H1 (cell line): ENCODE data around the gene NMNAT3. TPM values are rescaled to one million over a fixed set of nuclear protein-coding genes. Genes with fewer than 3 reads are reported as not detected.

Experiments
- BRCA1 ChIP-seq: IDR thresholded peaks from 2 replicates; pipeline ENCODE4 v1.6.1; 2012; ENCODE audit warnings: low read depth, low read length, improper control_type of control experiment
- CBX5 ChIP-seq: fragments of 300-800, 300-1000 bp; sonication (generic); IDR thresholded peaks from 2 replicates; pipeline ENCODE4 v1.7.1; 2016; ENCODE audit warnings: antibody characterized with exemption, low read length, low read depth
- CEBPB ChIP-seq: IDR thresholded peaks from 2 replicates; pipeline ENCODE4 v1.6.1; 2012; ENCODE audit warnings: low read depth, low read length
- EGR1 ChIP-seq: IDR thresholded peaks from 2 replicates; pipeline ENCODE4 v1.6.1; 2011; ENCODE audit warnings: low read depth, low read length, borderline replicate concordance
- JUND ChIP-seq: IDR thresholded peaks from 2 replicates; pipeline ENCODE4 v1.6.1; 2011; ENCODE audit warnings: mild to moderate bottlenecking, improper control_type of control experiment, low read length
- NANOG ChIP-seq: IDR thresholded peaks from 2 replicates; pipeline ENCODE4 v1.6.1; 2011; ENCODE audit warnings: low read length, low read depth, mild to moderate bottlenecking, inconsistent platforms; ENCODE audit not compliant: insufficient read depth, poor library complexity, severe bottlenecking
- RNF2 ChIP-seq: fragments of 200-900, 300-1000 bp; sonication (generic); IDR thresholded peaks from 2 replicates; pipeline ENCODE4 v1.7.1; 2016; ENCODE audit warnings: borderline replicate concordance, low read depth, mild to moderate bottlenecking, antibody characterized with exemption, low read length; ENCODE audit not compliant: poor library complexity, severe bottlenecking; ENCODE audit errors: missing control alignments
- SUZ12 ChIP-seq: fragments of 200-600 bp; sonication (generic); IDR thresholded peaks from 2 replicates; pipeline ENCODE4 v1.6.1; 2012; ENCODE audit warnings: mild to moderate bottlenecking, inconsistent platforms, low read length, moderate library complexity, mixed read lengths
- TAF7 ChIP-seq: optimal IDR thresholded peaks from 2 replicates; pipeline ENCODE3; 2011; ENCODE audit warnings: low read depth, mild to moderate bottlenecking, inconsistent platforms, low read length, moderate library complexity, borderline replicate concordance
- TBP ChIP-seq: IDR thresholded peaks from 2 replicates; pipeline ENCODE4 v1.6.1; 2011; ENCODE audit warnings: low read depth, low read length, improper control_type of control experiment
- polyA plus RNA-seq, 7 experiments: library from polyadenylated mRNA; depleted of rRNA in 3 of 7; stranded (reverse) in 5 of 7; unstranded in 2 of 7; fragments of >200 nt in 5 of 7; fragments of 200-250 nt in 2 of 7; gene quantifications; 1 replicate in 5 of 7; 2 replicates in 1 of 7; 4 replicates in 1 of 7; pipeline versions ENCODE4 v1.2.1 to v1.2.3, GENCODE V29; 2011 to 2013; ENCODE audit warnings: missing spikeins in 2 of 7, mixed read lengths in 2 of 7
- total RNA-seq: library from RNA; stranded (reverse); fragmentation: NEBNext Ultra II Directional; extraction: Animal tissue kit (Norgen Biotek cat#: 25700); gene quantifications from 2 replicates; pipeline ENCODE4 v1.2.1, GENCODE V29; 2021
- TF ChIP-seq, protein P1 (sequence below): fragments of 300-600 bp; sonication (generic); IDR thresholded peaks from 2 replicates; pipeline ENCODE4 v1.7.1; 2012; ENCODE audit warnings: low read length, moderate library complexity, mild to moderate bottlenecking, inconsistent platforms; ENCODE audit not compliant: insufficient replicate concordance

The NMNAT3 gene
- total and polyA plus RNA-seq, 2 of the 8 experiments (the other 6 are each of a cell fraction or from before 2014, with no cell fraction given): 4.2 to 4.3 TPM

DNA sequence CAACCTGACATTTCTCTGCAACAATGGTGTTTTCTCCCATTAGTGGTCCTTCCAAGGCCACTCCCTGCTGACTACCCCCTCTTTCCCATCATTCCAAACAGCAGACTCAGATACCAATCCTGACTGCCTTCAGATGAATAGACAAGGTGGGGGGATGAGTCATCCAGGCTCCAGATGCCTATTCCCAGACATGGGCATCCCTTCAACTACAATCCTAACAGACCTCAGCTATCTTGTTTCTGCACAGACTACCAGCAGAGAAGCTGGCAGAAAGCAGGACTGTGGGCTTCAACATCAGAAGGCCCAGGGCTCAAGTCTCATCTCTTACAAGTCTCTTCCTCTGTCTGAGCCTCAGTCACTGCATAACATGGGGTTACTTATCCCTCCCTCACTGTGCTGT, 140.4 kb downstream of the NMNAT3 start (continued):
- TF ChIP-seq, protein P1, sequence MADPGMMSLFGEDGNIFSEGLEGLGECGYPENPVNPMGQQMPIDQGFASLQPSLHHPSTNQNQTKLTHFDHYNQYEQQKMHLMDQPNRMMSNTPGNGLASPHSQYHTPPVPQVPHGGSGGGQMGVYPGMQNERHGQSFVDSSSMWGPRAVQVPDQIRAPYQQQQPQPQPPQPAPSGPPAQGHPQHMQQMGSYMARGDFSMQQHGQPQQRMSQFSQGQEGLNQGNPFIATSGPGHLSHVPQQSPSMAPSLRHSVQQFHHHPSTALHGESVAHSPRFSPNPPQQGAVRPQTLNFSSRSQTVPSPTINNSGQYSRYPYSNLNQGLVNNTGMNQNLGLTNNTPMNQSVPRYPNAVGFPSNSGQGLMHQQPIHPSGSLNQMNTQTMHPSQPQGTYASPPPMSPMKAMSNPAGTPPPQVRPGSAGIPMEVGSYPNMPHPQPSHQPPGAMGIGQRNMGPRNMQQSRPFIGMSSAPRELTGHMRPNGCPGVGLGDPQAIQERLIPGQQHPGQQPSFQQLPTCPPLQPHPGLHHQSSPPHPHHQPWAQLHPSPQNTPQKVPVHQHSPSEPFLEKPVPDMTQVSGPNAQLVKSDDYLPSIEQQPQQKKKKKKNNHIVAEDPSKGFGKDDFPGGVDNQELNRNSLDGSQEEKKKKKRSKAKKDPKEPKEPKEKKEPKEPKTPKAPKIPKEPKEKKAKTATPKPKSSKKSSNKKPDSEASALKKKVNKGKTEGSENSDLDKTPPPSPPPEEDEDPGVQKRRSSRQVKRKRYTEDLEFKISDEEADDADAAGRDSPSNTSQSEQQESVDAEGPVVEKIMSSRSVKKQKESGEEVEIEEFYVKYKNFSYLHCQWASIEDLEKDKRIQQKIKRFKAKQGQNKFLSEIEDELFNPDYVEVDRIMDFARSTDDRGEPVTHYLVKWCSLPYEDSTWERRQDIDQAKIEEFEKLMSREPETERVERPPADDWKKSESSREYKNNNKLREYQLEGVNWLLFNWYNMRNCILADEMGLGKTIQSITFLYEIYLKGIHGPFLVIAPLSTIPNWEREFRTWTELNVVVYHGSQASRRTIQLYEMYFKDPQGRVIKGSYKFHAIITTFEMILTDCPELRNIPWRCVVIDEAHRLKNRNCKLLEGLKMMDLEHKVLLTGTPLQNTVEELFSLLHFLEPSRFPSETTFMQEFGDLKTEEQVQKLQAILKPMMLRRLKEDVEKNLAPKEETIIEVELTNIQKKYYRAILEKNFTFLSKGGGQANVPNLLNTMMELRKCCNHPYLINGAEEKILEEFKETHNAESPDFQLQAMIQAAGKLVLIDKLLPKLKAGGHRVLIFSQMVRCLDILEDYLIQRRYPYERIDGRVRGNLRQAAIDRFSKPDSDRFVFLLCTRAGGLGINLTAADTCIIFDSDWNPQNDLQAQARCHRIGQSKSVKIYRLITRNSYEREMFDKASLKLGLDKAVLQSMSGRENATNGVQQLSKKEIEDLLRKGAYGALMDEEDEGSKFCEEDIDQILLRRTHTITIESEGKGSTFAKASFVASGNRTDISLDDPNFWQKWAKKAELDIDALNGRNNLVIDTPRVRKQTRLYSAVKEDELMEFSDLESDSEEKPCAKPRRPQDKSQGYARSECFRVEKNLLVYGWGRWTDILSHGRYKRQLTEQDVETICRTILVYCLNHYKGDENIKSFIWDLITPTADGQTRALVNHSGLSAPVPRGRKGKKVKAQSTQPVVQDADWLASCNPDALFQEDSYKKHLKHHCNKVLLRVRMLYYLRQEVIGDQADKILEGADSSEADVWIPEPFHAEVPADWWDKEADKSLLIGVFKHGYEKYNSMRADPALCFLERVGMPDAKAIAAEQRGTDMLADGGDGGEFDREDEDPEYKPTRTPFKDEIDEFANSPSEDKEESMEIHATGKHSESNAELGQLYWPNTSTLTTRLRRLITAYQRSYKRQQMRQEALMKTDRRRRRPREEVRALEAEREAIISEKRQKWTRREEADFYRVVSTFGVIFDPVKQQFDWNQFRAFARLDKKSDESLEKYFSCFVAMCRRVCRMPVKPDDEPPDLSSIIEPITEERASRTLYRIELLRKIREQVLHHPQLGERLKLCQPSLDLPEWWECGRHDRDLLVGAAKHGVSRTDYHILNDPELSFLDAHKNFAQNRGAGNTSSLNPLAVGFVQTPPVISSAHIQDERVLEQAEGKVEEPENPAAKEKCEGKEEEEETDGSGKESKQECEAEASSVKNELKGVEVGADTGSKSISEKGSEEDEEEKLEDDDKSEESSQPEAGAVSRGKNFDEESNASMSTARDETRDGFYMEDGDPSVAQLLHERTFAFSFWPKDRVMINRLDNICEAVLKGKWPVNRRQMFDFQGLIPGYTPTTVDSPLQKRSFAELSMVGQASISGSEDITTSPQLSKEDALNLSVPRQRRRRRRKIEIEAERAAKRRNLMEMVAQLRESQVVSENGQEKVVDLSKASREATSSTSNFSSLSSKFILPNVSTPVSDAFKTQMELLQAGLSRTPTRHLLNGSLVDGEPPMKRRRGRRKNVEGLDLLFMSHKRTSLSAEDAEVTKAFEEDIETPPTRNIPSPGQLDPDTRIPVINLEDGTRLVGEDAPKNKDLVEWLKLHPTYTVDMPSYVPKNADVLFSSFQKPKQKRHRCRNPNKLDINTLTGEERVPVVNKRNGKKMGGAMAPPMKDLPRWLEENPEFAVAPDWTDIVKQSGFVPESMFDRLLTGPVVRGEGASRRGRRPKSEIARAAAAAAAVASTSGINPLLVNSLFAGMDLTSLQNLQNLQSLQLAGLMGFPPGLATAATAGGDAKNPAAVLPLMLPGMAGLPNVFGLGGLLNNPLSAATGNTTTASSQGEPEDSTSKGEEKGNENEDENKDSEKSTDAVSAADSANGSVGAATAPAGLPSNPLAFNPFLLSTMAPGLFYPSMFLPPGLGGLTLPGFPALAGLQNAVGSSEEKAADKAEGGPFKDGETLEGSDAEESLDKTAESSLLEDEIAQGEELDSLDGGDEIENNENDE: no peak
- TF ChIP-seq JUND (no peak), BRCA1 (no peak), CBX5 (no peak), RNF2 (no peak), NANOG (no peak), CEBPB (no peak), TAF7 (no peak), SUZ12 (no peak), EGR1 (no peak), TBP (no peak)
